K562 (cell line): Measurements from ENCODE around the gene CSF1. TPM values are rescaled to one million over a fixed set of nuclear protein-coding genes. Genes with fewer than 3 reads are reported as not detected.

Experiments
- ATAC-seq: fragments of 200-7000 bp; cut with Tn5 transposase; 3 replicates; pipeline ENCODE4 v1.9.1; 2020; ENCODE audit warnings: moderate library complexity
- BruUV-seq: library from RNA; stranded (reverse); fragments of 400-500 nt; replicated peaks from 2 replicates; lab custom pipeline; 2021; lab: Mats Ljungman, UMichigan
- CTCF ChIA-PET: fragments of 300-600 bp; formaldehyde crosslinking; extraction: SDS; loops from one replicate; lab custom pipeline; 2021; ENCODE audit warnings: low intra/inter-chr PET ratio; lab: Yijun Ruan, JAX
- POLR2A ChIA-PET: fragments of 300-600, 350-650 bp; sonication (Branson Sonifier 250); formaldehyde crosslinking; extraction: SDS; loops from one replicate; lab custom pipeline; 2021; ENCODE audit warnings: antibody characterized with exemption, inconsistent platforms; lab: Yijun Ruan, JAX
- DNase-seq, 4 experiments: peaks; one replicate each; pipeline versions ENCODE4 v3.0.0 to v3.0.0-alpha.2; 2011 to 2018; ENCODE audit warnings: low spot score in 3 of 4, mixed read lengths in 3 of 4; ENCODE audit errors: extremely low read depth in 1 of 4
- FAIRE-seq: peaks from 2 replicates; lab custom pipeline; 2011; peaks lifted over from hg19 to GRCh38; lab: Jason Lieb, UNC
- H2AFZ ChIP-seq: 2 replicates; pipeline ENCODE4 v1.6.0; 2011; ENCODE audit warnings: low read depth, low read length, control low read depth, inconsistent platforms
- H3K27ac ChIP-seq: fragments of 200-600 bp; 3 replicates; pipeline ENCODE4 v1.8.0; 2011; ENCODE audit warnings: low read depth, mild to moderate bottlenecking, control low read depth, inconsistent platforms, low read length, moderate library complexity, mixed read lengths; ENCODE audit errors: extremely low read depth
- H3K27me3 ChIP-seq, 2 experiments: fragments of 300-600 bp in 1 of 2; 2 replicates in 1 of 2; 3 replicates in 1 of 2; pipeline versions ENCODE4 v1.6.0 to v1.8.0; 2011; ENCODE audit warnings: inconsistent platforms in 2 of 2, low read length in 2 of 2, mild to moderate bottlenecking in 1 of 2, mixed read lengths in 1 of 2, moderate library complexity in 1 of 2; ENCODE audit not compliant: control insufficient read depth in 2 of 2, insufficient read depth in 2 of 2
- H3K36me3 ChIP-seq: fragments of 300-600 bp; 3 replicates; pipeline ENCODE4 v1.8.0; 2011; ENCODE audit warnings: mild to moderate bottlenecking, low read length, inconsistent platforms; ENCODE audit not compliant: control insufficient read depth, insufficient read depth
- H3K4me1 ChIP-seq, 2 experiments: fragments of 200-600 bp in 1 of 2; replicated peaks in 1 of 2; 2 replicates in 1 of 2; 3 replicates in 1 of 2; pipeline versions ENCODE4 v1.5.1 to v1.8.0; 2011; ENCODE audit warnings: inconsistent platforms in 2 of 2, low read length in 2 of 2, mild to moderate bottlenecking in 1 of 2, mixed read lengths in 1 of 2, moderate library complexity in 1 of 2; ENCODE audit not compliant: control insufficient read depth in 2 of 2, insufficient read depth in 2 of 2
- H3K4me2 ChIP-seq: 2 replicates; pipeline ENCODE4 v1.6.1; 2011; ENCODE audit warnings: low read length, control low read depth, inconsistent platforms, mixed read lengths; ENCODE audit not compliant: insufficient read depth
- H3K4me3 ChIP-seq: fragments of 200-600 bp; sonication (generic), shearing (Covaris generic); 2 replicates; pipeline ENCODE4 v1.5.1; 2016; ENCODE audit warnings: control low read depth, inconsistent platforms
- H3K79me2 ChIP-seq: fragments of 200-600 bp; 3 replicates; pipeline ENCODE4 v1.8.0; 2011; ENCODE audit warnings: low read length, inconsistent platforms; ENCODE audit not compliant: control insufficient read depth, insufficient read depth
- H3K9ac ChIP-seq, 2 experiments: 2 replicates each; pipeline versions ENCODE4 v1.6.0 to v1.6.1; 2011; ENCODE audit warnings: low read depth in 2 of 2, low read length in 2 of 2, control low read depth in 1 of 2, inconsistent platforms in 1 of 2, mild to moderate bottlenecking in 1 of 2, mixed read lengths in 1 of 2; ENCODE audit not compliant: insufficient read depth in 1 of 2
- H3K9me1 ChIP-seq: one replicate; pipeline ENCODE4 v1.6.0; 2011; ENCODE audit warnings: inconsistent platforms, mild to moderate bottlenecking, low read length, moderate library complexity; ENCODE audit not compliant: control insufficient read depth, insufficient read depth
- H3K9me3 ChIP-seq: replicated peaks from 2 replicates; pipeline ENCODE4 v1.5.1; 2011; ENCODE audit warnings: low read depth, low read length, inconsistent platforms; ENCODE audit not compliant: control insufficient read depth, insufficient read depth
- H4K20me1 ChIP-seq: replicated peaks from 2 replicates; pipeline ENCODE4 v1.6.1; 2011; ENCODE audit warnings: low read length, inconsistent platforms, mixed read lengths; ENCODE audit not compliant: control insufficient read depth, insufficient read depth
- EWSR1 ChIP-seq: fragments of 450-650 bp; IDR thresholded peaks from 2 replicates; pipeline ENCODE4 v1.6.1; 2018; ENCODE audit warnings: borderline replicate concordance, mild to moderate bottlenecking, low read depth, moderate library complexity; ENCODE audit not compliant: partially characterized antibody
- HMG20A ChIP-seq: fragments of 450-650 bp; formaldehyde crosslinking; conservative IDR thresholded peaks from 2 replicates; pipeline ENCODE4 v1.4.0; 2020; ENCODE audit warnings: mild to moderate bottlenecking, mixed read lengths
- POLR2H ChIP-seq: IDR thresholded peaks from 2 replicates; pipeline ENCODE4 v1.6.1; 2016; ENCODE audit warnings: missing genetic modification characterization, low read depth, mild to moderate bottlenecking, control low read depth, missing compliant biosample characterization, moderate library complexity
- SAFB ChIP-seq: fragments of 200-400 bp; formaldehyde crosslinking; IDR thresholded peaks from 2 replicates; pipeline ENCODE4 v1.6.1; 2017; ENCODE audit warnings: low read depth, low read length, borderline replicate concordance
- SMARCA5 ChIP-seq: fragments of 450-650 bp; IDR thresholded peaks from 2 replicates; pipeline ENCODE4 v1.6.1; 2016
- TAL1 ChIP-seq: fragments of 450-650 bp; IDR thresholded peaks from 2 replicates; pipeline ENCODE4 v1.6.1; 2016; ENCODE audit warnings: mild to moderate bottlenecking
- ZNF282 ChIP-seq: sonication (generic); formaldehyde crosslinking; IDR thresholded peaks from 2 replicates; pipeline ENCODE4 v1.8.1; 2023; ENCODE audit warnings: missing genetic modification reagents
- WGBS: fragments of 100-300 bp; shearing (Covaris generic); methylation state at CpG from one replicate; pipeline ENCODE4 v1.1.6; 2016; ENCODE audit warnings: low coverage, mixed read lengths; ENCODE audit not compliant: insufficient coverage; ENCODE audit errors: missing lambda C conversion rate; 5-methylcytosine and 5-hydroxymethylcytosine counted together
- in situ Hi-C: fragments of 300-500 bp; cut with MboI; formaldehyde crosslinking; loops from 4 replicates; pipeline ENCODE4 v1.15.0; 2018; ENCODE audit warnings: inconsistent platforms, mixed read lengths
- intact Hi-C: fragments of 100-400 bp; cut with micrococcal nuclease; formaldehyde crosslinking; loops from 2 replicates; pipeline ENCODE4 v1.14.2; 2022
- polyA plus RNA-seq, 8 experiments: library from polyadenylated mRNA; depleted of rRNA in 4 of 8; stranded (reverse) in 5 of 8; unstranded in 3 of 8; fragments of >200 nt; fragmentation: Nextera tagmentation in 2 of 8; fragmentation: Illumina TruSeq in 1 of 8; extraction: Ambion mirVana in 2 of 8; extraction: Trizol in 1 of 8; gene quantifications; 2 replicates each; pipeline versions ENCODE4 v1.2.1 to v1.2.3, GENCODE V29; 2011 to 2014; ENCODE audit warnings: inconsistent platforms in 1 of 8, missing spikeins in 1 of 8
- total RNA-seq, 7 experiments: library from RNA; depleted of rRNA in 6 of 7; stranded (reverse); fragments of >200 nt in 6 of 7; fragmentation: Illumina TruSeq in 2 of 7; extraction: Trizol in 2 of 7; gene quantifications; 2 replicates each; pipeline versions ENCODE4 v1.2.1 to v1.2.3, GENCODE V29; 2011 to 2021; ENCODE audit warnings: low replicate concordance in 1 of 7
- TF ChIP-seq, protein P1 (sequence below): fragments of 200-800 bp; sonication (Bioruptor generic); IDR thresholded peaks from 2 replicates; pipeline ENCODE4 v1.6.1; 2017; ENCODE audit warnings: missing genetic modification characterization, missing compliant biosample characterization
- TF ChIP-seq, protein P2 (sequence below): sonication (generic); formaldehyde crosslinking; IDR thresholded peaks from 2 replicates; pipeline ENCODE4 v1.8.0; 2022; ENCODE audit warnings: mild to moderate bottlenecking, missing genetic modification reagents
- TF ChIP-seq, protein P3 (sequence below): sonication (generic); formaldehyde crosslinking; IDR thresholded peaks from 2 replicates; pipeline ENCODE4 v1.8.0; 2022; ENCODE audit warnings: mild to moderate bottlenecking, missing genetic modification reagents
- TF ChIP-seq, protein P4 (sequence below), 2 experiments: fragments of 150-350 bp in 1 of 2; IDR thresholded peaks; 2 replicates each; pipeline ENCODE4 v1.6.1; 2012 to 2016; ENCODE audit warnings: low read depth in 2 of 2, low read length in 2 of 2, mild to moderate bottlenecking in 1 of 2, moderate library complexity in 1 of 2

CSF1 gene
- total and polyA plus RNA-seq, 9 of the 15 experiments (the other 6 are each of a cell fraction or from before 2014, with no cell fraction given) = 0.18 to 11.8 (median 2.8) TPM

DNA sequence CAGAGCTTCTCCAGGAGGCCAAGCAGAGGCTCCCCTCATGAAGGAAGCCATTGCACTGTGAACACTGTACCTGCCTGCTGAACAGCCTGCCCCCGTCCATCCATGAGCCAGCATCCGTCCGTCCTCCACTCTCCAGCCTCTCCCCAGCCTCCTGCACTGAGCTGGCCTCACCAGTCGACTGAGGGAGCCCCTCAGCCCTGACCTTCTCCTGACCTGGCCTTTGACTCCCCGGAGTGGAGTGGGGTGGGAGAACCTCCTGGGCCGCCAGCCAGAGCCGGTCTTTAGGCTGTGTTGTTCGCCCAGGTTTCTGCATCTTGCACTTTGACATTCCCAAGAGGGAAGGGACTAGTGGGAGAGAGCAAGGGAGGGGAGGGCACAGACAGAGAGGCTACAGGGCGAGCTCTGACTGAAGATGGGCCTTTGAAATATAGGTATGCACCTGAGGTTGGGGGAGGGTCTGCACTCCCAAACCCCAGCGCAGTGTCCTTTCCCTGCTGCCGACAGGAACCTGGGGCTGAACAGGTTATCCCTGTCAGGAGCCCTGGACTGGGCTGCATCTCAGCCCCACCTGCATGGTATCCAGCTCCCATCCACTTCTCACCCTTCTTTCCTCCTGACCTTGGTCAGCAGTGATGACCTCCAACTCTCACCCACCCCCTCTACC, 19.1 kb downstream of the CSF1 start:
- H3K9ac ChIP-seq = peak overlapping the region in 1 of 2 experiments; percentile 73; a peak in 2 of 4 replicates
- H3K4me1 ChIP-seq = peaks cover 15 to 24% of the 10 kb centered on the region in 2 experiments; a peak in 4 of 5 replicates
- POLR2A ChIA-PET = interaction anchor here (1.9 to 2.3 kb wide), 3 partner anchors 10 to 13 kb away, joined by 7 to 9 read pairs (median 7); no protein-coding TSS in a partner anchor
- TF ChIP-seq, protein P1, sequence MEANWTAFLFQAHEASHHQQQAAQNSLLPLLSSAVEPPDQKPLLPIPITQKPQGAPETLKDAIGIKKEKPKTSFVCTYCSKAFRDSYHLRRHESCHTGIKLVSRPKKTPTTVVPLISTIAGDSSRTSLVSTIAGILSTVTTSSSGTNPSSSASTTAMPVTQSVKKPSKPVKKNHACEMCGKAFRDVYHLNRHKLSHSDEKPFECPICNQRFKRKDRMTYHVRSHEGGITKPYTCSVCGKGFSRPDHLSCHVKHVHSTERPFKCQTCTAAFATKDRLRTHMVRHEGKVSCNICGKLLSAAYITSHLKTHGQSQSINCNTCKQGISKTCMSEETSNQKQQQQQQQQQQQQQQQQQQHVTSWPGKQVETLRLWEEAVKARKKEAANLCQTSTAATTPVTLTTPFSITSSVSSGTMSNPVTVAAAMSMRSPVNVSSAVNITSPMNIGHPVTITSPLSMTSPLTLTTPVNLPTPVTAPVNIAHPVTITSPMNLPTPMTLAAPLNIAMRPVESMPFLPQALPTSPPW (CRISPR knock-in tag) = no peak
- TF ChIP-seq SAFB (no peak), ZNF282 (CRISPR knock-in tag) (no peak), EWSR1 (no peak), SMARCA5 (no peak), TAL1 (no peak), HMG20A (CRISPR knock-in tag) (no peak), POLR2H (tag) (no peak)
- TF ChIP-seq, protein P2, sequence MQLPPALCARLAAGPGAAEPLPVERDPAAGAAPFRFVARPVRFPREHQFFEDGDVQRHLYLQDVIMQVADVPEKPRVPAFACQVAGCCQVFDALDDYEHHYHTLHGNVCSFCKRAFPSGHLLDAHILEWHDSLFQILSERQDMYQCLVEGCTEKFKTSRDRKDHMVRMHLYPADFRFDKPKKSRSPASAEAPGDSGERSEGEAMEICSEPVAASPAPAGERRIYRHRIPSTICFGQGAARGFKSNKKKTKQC (CRISPR knock-in tag) = 0 out of 2 replicates have a peak, but pooled peaks have one; percentile 22
- TF ChIP-seq, protein P3, sequence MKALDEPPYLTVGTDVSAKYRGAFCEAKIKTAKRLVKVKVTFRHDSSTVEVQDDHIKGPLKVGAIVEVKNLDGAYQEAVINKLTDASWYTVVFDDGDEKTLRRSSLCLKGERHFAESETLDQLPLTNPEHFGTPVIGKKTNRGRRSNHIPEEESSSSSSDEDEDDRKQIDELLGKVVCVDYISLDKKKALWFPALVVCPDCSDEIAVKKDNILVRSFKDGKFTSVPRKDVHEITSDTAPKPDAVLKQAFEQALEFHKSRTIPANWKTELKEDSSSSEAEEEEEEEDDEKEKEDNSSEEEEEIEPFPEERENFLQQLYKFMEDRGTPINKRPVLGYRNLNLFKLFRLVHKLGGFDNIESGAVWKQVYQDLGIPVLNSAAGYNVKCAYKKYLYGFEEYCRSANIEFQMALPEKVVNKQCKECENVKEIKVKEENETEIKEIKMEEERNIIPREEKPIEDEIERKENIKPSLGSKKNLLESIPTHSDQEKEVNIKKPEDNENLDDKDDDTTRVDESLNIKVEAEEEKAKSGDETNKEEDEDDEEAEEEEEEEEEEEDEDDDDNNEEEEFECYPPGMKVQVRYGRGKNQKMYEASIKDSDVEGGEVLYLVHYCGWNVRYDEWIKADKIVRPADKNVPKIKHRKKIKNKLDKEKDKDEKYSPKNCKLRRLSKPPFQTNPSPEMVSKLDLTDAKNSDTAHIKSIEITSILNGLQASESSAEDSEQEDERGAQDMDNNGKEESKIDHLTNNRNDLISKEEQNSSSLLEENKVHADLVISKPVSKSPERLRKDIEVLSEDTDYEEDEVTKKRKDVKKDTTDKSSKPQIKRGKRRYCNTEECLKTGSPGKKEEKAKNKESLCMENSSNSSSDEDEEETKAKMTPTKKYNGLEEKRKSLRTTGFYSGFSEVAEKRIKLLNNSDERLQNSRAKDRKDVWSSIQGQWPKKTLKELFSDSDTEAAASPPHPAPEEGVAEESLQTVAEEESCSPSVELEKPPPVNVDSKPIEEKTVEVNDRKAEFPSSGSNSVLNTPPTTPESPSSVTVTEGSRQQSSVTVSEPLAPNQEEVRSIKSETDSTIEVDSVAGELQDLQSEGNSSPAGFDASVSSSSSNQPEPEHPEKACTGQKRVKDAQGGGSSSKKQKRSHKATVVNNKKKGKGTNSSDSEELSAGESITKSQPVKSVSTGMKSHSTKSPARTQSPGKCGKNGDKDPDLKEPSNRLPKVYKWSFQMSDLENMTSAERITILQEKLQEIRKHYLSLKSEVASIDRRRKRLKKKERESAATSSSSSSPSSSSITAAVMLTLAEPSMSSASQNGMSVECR (CRISPR knock-in tag) = 0 out of 2 replicates have a peak, but pooled peaks have one; percentile 0
- TF ChIP-seq, protein P4, sequence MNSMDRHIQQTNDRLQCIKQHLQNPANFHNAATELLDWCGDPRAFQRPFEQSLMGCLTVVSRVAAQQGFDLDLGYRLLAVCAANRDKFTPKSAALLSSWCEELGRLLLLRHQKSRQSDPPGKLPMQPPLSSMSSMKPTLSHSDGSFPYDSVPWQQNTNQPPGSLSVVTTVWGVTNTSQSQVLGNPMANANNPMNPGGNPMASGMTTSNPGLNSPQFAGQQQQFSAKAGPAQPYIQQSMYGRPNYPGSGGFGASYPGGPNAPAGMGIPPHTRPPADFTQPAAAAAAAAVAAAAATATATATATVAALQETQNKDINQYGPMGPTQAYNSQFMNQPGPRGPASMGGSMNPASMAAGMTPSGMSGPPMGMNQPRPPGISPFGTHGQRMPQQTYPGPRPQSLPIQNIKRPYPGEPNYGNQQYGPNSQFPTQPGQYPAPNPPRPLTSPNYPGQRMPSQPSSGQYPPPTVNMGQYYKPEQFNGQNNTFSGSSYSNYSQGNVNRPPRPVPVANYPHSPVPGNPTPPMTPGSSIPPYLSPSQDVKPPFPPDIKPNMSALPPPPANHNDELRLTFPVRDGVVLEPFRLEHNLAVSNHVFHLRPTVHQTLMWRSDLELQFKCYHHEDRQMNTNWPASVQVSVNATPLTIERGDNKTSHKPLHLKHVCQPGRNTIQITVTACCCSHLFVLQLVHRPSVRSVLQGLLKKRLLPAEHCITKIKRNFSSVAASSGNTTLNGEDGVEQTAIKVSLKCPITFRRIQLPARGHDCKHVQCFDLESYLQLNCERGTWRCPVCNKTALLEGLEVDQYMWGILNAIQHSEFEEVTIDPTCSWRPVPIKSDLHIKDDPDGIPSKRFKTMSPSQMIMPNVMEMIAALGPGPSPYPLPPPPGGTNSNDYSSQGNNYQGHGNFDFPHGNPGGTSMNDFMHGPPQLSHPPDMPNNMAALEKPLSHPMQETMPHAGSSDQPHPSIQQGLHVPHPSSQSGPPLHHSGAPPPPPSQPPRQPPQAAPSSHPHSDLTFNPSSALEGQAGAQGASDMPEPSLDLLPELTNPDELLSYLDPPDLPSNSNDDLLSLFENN (IDR thresholded peaks at IDR 0.05; ENCODE audit: low read depth in 2 of 2, low read length in 2 of 2) = no peak

More for the DNA sequence above, 19.1 kb downstream of the CSF1 start:
- CTCF ChIA-PET = no interaction called here
- Histone ChIP-seq H2AFZ (no peak overlapping the region), H3K9me1 (no peaks in the 10 kb centered on the region), H3K27me3 (no peaks in the 10 kb centered on the region), H3K4me2 (no peak overlapping the region), H4K20me1 (no peaks in the 10 kb centered on the region), H3K9me3 (peaks cover 3% of the 10 kb centered on the region; the same call in 1 of the 2 replicates), H3K79me2 (no peaks in the 10 kb centered on the region), H3K27ac (no peak overlapping the region), H3K36me3 (peaks cover 32% of the 10 kb centered on the region; the same call in 2 of the 3 replicates), H3K4me3 (no peak overlapping the region)
- intact Hi-C loops (loop anchor here (5.0 kb wide), 1 partner anchor 53 kb away; the partner anchor contains the start of gene AHCYL1), in situ Hi-C loops (no loop called here)
- DNase-seq (no peak), ATAC-seq (no peak), FAIRE-seq (no peak)
- no TSS peak for BruUV-seq
- WGBS = 72% methylated on average over 11 of the region's 11 CpGs
